ENCODE data around the gene PRKAG2.

DNA sequence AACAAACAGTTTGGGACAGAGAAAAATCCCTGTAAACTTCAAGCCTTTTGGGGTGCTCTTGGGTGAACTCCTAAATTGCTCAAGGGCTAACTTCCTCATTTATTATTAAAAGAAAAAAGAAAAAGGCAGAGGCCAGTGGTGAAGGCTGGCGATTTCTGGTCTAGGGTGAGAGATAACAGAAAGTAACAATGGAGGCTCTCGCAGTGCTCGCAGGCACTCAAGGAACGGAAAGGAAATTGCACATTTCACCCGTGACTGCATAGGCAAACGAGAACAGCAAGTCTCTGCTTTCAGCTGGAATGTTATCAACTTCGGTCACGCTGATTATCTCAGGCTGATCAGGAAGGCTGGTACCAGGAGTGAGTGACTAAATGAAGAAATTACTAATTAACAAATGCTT lies 70.7 kb downstream of the PRKAG2 start:
- TF ChIP-seq, protein P1, sequence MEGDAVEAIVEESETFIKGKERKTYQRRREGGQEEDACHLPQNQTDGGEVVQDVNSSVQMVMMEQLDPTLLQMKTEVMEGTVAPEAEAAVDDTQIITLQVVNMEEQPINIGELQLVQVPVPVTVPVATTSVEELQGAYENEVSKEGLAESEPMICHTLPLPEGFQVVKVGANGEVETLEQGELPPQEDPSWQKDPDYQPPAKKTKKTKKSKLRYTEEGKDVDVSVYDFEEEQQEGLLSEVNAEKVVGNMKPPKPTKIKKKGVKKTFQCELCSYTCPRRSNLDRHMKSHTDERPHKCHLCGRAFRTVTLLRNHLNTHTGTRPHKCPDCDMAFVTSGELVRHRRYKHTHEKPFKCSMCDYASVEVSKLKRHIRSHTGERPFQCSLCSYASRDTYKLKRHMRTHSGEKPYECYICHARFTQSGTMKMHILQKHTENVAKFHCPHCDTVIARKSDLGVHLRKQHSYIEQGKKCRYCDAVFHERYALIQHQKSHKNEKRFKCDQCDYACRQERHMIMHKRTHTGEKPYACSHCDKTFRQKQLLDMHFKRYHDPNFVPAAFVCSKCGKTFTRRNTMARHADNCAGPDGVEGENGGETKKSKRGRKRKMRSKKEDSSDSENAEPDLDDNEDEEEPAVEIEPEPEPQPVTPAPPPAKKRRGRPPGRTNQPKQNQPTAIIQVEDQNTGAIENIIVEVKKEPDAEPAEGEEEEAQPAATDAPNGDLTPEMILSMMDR (IDR thresholded peaks at IDR 0.05) = no peak
- TF ChIP-seq ZFX (IDR thresholded peaks at IDR 0.05; ENCODE audit: borderline replicate concordance) = no peak
